ENCODE data around the gene SLC43A1.

DNA sequence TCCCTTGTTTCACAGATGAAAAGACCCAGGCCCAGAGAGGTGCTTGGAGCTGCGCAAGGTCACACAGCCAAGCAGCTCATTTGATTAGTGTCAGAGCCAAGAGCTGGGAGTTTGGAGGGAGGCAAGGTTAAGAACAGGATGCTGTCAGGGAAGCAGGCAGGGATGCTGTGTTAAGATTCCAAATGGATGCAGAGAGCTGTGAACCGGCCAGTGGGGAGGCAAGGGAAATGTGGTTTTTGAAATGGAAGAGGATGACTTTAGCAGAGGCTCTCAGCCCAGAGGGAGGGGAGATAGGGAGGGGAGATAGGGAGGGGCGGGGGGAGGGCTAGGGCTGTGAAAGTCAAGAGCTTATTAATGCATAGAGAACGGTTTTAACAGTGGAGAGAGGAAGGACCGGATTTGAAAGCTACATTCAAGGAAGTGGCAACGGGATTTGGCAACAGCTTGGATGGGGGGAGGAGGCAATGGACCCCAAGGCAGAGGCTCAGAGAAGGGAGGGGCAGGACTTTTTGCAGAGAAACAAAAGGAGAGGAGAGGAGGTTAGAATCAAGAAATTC lies 42.1 kb downstream of the SLC43A1 start:
- no peak for TF ChIP-seq EZH2phosphoT487 (IDR thresholded peaks at IDR 0.05; ENCODE audit: borderline replicate concordance)
- TF ChIP-seq, protein P1, sequence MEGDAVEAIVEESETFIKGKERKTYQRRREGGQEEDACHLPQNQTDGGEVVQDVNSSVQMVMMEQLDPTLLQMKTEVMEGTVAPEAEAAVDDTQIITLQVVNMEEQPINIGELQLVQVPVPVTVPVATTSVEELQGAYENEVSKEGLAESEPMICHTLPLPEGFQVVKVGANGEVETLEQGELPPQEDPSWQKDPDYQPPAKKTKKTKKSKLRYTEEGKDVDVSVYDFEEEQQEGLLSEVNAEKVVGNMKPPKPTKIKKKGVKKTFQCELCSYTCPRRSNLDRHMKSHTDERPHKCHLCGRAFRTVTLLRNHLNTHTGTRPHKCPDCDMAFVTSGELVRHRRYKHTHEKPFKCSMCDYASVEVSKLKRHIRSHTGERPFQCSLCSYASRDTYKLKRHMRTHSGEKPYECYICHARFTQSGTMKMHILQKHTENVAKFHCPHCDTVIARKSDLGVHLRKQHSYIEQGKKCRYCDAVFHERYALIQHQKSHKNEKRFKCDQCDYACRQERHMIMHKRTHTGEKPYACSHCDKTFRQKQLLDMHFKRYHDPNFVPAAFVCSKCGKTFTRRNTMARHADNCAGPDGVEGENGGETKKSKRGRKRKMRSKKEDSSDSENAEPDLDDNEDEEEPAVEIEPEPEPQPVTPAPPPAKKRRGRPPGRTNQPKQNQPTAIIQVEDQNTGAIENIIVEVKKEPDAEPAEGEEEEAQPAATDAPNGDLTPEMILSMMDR (IDR thresholded peaks at IDR 0.05 in 2 of 3, conservative IDR thresholded peaks at IDR 0.05 in 1 of 3; ENCODE audit: borderline replicate concordance in 1 of 3, insufficient read depth in 1 of 3, low read depth in 2 of 3, low read length in 2 of 3) = no peak
- TF ChIP-seq POLR2A (IDR thresholded peaks at IDR 0.05; ENCODE audit: borderline replicate concordance, extremely low read depth, insufficient read depth, insufficient read length) = no peak
